GM12878 (cell line): ENCODE data around the gene TOE1. TPM values are rescaled to one million over a fixed set of nuclear protein-coding genes. Genes with fewer than 3 reads are reported as not detected.

Source experiments
- ATAC-seq: fragments of 200-7000 bp; cut with Tn5 transposase; 3 replicates; pipeline ENCODE4 v1.9.1; 2020; ENCODE audit warnings: mild to moderate bottlenecking, moderate library complexity
- BruUV-seq: library from RNA; stranded (reverse); fragments of 400-500 nt; replicated peaks from 2 replicates; lab custom pipeline; 2021; lab: Mats Ljungman, UMichigan
- CTCF ChIA-PET: fragments of 300-600 bp; sonication (Branson Sonifier 250); formaldehyde crosslinking; extraction: SDS; loops from one replicate; lab custom pipeline; 2021; ENCODE audit warnings: inconsistent platforms; lab: Yijun Ruan, JAX
- POLR2A ChIA-PET: fragments of 350-600 bp; formaldehyde crosslinking; extraction: SDS; loops from one replicate; lab custom pipeline; 2021; ENCODE audit warnings: inconsistent platforms; lab: Charles Lee
- RAD21 ChIA-PET: fragments of 300-600 bp; sonication (Branson Sonifier 250); formaldehyde crosslinking; loops from one replicate; lab custom pipeline; 2023; ENCODE audit warnings: antibody characterized with exemption; ENCODE audit not compliant: unreplicated experiment; lab: Charles Lee
- SMC1A ChIA-PET: fragments of 300-600 bp; sonication (Branson Sonifier 250); formaldehyde crosslinking; loops from one replicate; lab custom pipeline; 2023; ENCODE audit not compliant: unreplicated experiment, uncharacterized antibody; lab: Charles Lee
- DNase-seq: peaks from one replicate; pipeline ENCODE4 v3.0.0-alpha.2; 2011; ENCODE audit warnings: low read depth, low spot score
- FAIRE-seq: peaks from 3 replicates; lab custom pipeline; 2011; peaks lifted over from hg19 to GRCh38; lab: Jason Lieb, UNC
- H2AFZ ChIP-seq: 2 replicates; pipeline ENCODE4 v1.6.0; 2011; ENCODE audit warnings: low read depth, low read length, control low read depth; ENCODE audit not compliant: control insufficient read depth
- H3K27ac ChIP-seq: 2 replicates; pipeline ENCODE4 v1.5.1; 2011; ENCODE audit warnings: control low read depth; ENCODE audit not compliant: control insufficient read depth, insufficient read depth
- H3K27me3 ChIP-seq, 2 experiments: replicated peaks in 1 of 2; 2 replicates each; pipeline versions ENCODE4 v1.6.0 to v1.6.1; 2011; ENCODE audit warnings: low read length in 1 of 2; ENCODE audit not compliant: control insufficient read depth in 2 of 2, insufficient read depth in 2 of 2
- H3K36me3 ChIP-seq, 2 experiments: 2 replicates each; pipeline ENCODE4 v1.5.1; 2011; ENCODE audit warnings: low read length in 1 of 2; ENCODE audit not compliant: control insufficient read depth in 2 of 2, insufficient read depth in 2 of 2
- H3K4me1 ChIP-seq: 2 replicates; pipeline ENCODE4 v1.6.1; 2011; ENCODE audit warnings: mild to moderate bottlenecking, low read length, moderate library complexity, mixed read lengths; ENCODE audit not compliant: control insufficient read depth, insufficient read depth
- H3K4me2 ChIP-seq: 2 replicates; pipeline ENCODE4 v1.6.0; 2011; ENCODE audit warnings: control low read depth; ENCODE audit not compliant: control insufficient read depth, insufficient read depth
- H3K4me3 ChIP-seq: fragments of 200-600 bp; sonication (generic); 2 replicates; pipeline ENCODE4 v1.5.1; 2016
- H3K79me2 ChIP-seq: 2 replicates; pipeline ENCODE4 v1.6.0; 2011; ENCODE audit warnings: low read length; ENCODE audit not compliant: control insufficient read depth, insufficient read depth
- H3K9ac ChIP-seq: 2 replicates; pipeline ENCODE4 v1.8.0; 2011; ENCODE audit warnings: low read length, control low read depth, mixed read lengths; ENCODE audit not compliant: control insufficient read depth, insufficient read depth
- H3K9me3 ChIP-seq: replicated peaks from 3 replicates; pipeline ENCODE4 v1.5.1; 2011; ENCODE audit warnings: mild to moderate bottlenecking, low read length; ENCODE audit not compliant: control insufficient read depth, insufficient read depth
- H4K20me1 ChIP-seq: 2 replicates; pipeline ENCODE4 v1.6.0; 2011; ENCODE audit not compliant: control insufficient read depth, insufficient read depth
- EED ChIP-seq: sonication (generic); IDR thresholded peaks from 2 replicates; pipeline ENCODE4 v1.6.1; 2016; ENCODE audit warnings: antibody characterized with exemption, low read depth
- EZH2 ChIP-seq: IDR thresholded peaks from 2 replicates; pipeline ENCODE4 v1.6.1; 2012; ENCODE audit warnings: low read depth, mild to moderate bottlenecking, control low read depth, inconsistent platforms, low read length, borderline replicate concordance; ENCODE audit not compliant: control insufficient read depth
- IRF3 ChIP-seq: fragments of 450-650 bp; IDR thresholded peaks from 2 replicates; pipeline ENCODE4 v1.6.1; 2014; ENCODE audit warnings: mild to moderate bottlenecking
- NKRF ChIP-seq: fragments of 450-650 bp; conservative IDR thresholded peaks from 2 replicates; pipeline ENCODE4 v1.6.1; 2017; ENCODE audit warnings: mild to moderate bottlenecking, moderate library complexity
- NR2C1 ChIP-seq: fragments of 450-650 bp; IDR thresholded peaks from 2 replicates; pipeline ENCODE4 v1.6.1; 2017; ENCODE audit warnings: antibody characterized with exemption, mild to moderate bottlenecking, moderate library complexity
- NR2F1 ChIP-seq: fragments of 450-650 bp; conservative IDR thresholded peaks from 2 replicates; pipeline ENCODE4 v1.6.1; 2017; ENCODE audit warnings: mild to moderate bottlenecking
- RAD21 ChIP-seq: IDR thresholded peaks from 2 replicates; pipeline ENCODE4 v1.6.1; 2011; ENCODE audit warnings: mild to moderate bottlenecking, low read depth, low read length, moderate library complexity; ENCODE audit not compliant: insufficient read depth
- SP1 ChIP-seq: IDR thresholded peaks from one replicate; pipeline ENCODE4 v1.6.1; 2011; ENCODE audit warnings: low read depth, low read length
- WRNIP1 ChIP-seq: IDR thresholded peaks from 2 replicates; pipeline ENCODE4 v1.6.1; 2011; ENCODE audit warnings: low read depth, low read length, improper control_type of control experiment, borderline replicate concordance
- YY1 ChIP-seq: IDR thresholded peaks from 2 replicates; pipeline ENCODE4 v1.6.1; 2011; ENCODE audit warnings: low read depth, mild to moderate bottlenecking, low read length
- WGBS: methylation state at CpG from one replicate; pipeline ENCODE4 v1.1.6; 2016; ENCODE audit warnings: low lambda C conversion rate; ENCODE audit not compliant: insufficient replicate concordance, insufficient coverage; ENCODE audit errors: missing lambda C conversion rate; 5-methylcytosine and 5-hydroxymethylcytosine counted together
- in situ Hi-C: fragments of 300-500 bp; cut with MboI; formaldehyde crosslinking; loops from 9 replicates; pipeline ENCODE4 v1.14.3; 2018; ENCODE audit warnings: mixed read lengths
- intact Hi-C: fragments of 100-400 bp; cut with micrococcal nuclease; formaldehyde crosslinking; loops from one replicate; pipeline ENCODE4 v1.14.2; 2022; ENCODE audit not compliant: unreplicated experiment
- polyA plus RNA-seq, 11 experiments: library from polyadenylated mRNA; depleted of rRNA in 4 of 11; unstranded in 6 of 11; stranded (reverse) in 5 of 11; fragments of >200 nt; fragmentation: Nextera tagmentation in 4 of 11; fragmentation: Illumina TruSeq in 1 of 11; extraction: Ambion mirVana in 4 of 11; extraction: Trizol in 1 of 11; gene quantifications; 1 replicate in 1 of 11; 2 replicates in 10 of 11; pipeline versions ENCODE4 v1.2.1 to v1.2.3, GENCODE V29; 2011 to 2016; ENCODE audit warnings: inconsistent platforms in 2 of 11, missing spikeins in 2 of 11, low read depth in 1 of 11
- total RNA-seq, 4 experiments: library from RNA; depleted of rRNA in 3 of 4; stranded (reverse); fragments of >200 nt in 3 of 4; fragmentation: Illumina TruSeq in 1 of 4; extraction: Trizol in 1 of 4; gene quantifications; 2 replicates each; pipeline versions ENCODE4 v1.2.1 to v1.2.3, GENCODE V29; 2013 to 2021
- TF ChIP-seq, protein P1 (sequence below), 3 experiments: IDR thresholded peaks in 2 of 3; conservative IDR thresholded peaks in 1 of 3; 2 replicates each; pipeline ENCODE4 v1.5.1; 2011; ENCODE audit warnings: low read depth in 3 of 3, low read length in 3 of 3, mild to moderate bottlenecking in 3 of 3, control low read depth in 2 of 3, moderate library complexity in 2 of 3, inconsistent platforms in 1 of 3, mixed read lengths in 1 of 3; ENCODE audit not compliant: control insufficient read depth in 2 of 3, insufficient read depth in 1 of 3; ENCODE audit errors: extremely low read depth in 1 of 3
- TF ChIP-seq, protein P2 (sequence below): fragments of 450-650 bp; formaldehyde crosslinking; IDR thresholded peaks from 2 replicates; pipeline ENCODE4 v1.4.0; 2020; ENCODE audit warnings: mild to moderate bottlenecking, moderate library complexity
- TF ChIP-seq, protein P3 (sequence below): IDR thresholded peaks from 2 replicates; pipeline ENCODE4 v1.6.1; 2012; ENCODE audit warnings: low read depth, low read length, improper control_type of control experiment

Gene TOE1
- total and polyA plus RNA-seq, 10 of the 15 experiments (the other 5 are each of a cell fraction or from before 2014, with no cell fraction given): 22.7 to 38.0 (median 33.3) TPM

GRCh38 chr1:45317166-45317565 lies 22.8 kb upstream of the TOE1 start (continued):
- TF ChIP-seq, protein P1, sequence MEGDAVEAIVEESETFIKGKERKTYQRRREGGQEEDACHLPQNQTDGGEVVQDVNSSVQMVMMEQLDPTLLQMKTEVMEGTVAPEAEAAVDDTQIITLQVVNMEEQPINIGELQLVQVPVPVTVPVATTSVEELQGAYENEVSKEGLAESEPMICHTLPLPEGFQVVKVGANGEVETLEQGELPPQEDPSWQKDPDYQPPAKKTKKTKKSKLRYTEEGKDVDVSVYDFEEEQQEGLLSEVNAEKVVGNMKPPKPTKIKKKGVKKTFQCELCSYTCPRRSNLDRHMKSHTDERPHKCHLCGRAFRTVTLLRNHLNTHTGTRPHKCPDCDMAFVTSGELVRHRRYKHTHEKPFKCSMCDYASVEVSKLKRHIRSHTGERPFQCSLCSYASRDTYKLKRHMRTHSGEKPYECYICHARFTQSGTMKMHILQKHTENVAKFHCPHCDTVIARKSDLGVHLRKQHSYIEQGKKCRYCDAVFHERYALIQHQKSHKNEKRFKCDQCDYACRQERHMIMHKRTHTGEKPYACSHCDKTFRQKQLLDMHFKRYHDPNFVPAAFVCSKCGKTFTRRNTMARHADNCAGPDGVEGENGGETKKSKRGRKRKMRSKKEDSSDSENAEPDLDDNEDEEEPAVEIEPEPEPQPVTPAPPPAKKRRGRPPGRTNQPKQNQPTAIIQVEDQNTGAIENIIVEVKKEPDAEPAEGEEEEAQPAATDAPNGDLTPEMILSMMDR (IDR thresholded peaks at IDR 0.05 in 2 of 3, conservative IDR thresholded peaks at IDR 0.05 in 1 of 3; ENCODE audit: control insufficient read depth in 2 of 3, extremely low read depth in 1 of 3, insufficient read depth in 1 of 3, low read depth in 3 of 3, low read length in 3 of 3): no peak
- no peak for TF ChIP-seq EZH2

DNA sequence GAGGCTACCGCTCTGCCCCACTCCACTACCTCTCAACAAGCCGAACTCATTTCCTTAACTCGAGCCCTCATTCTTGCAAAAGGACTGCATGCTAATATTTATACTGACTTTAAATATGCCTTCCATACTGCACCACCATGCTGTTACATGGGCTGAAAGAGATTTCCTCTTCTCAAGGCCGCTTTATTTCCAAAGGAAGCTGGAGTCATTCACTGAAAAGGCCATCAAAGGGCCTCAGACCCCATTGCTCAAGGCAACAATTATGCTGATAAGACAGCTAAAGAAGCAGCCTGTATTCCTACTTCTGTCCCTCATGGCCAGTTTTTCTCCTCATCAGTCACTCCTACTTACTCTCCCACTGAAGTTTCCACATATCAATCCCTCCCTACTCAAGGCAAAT lies 20.2 kb upstream of the TOE1 start:
- Histone ChIP-seq H3K79me2 (no peaks in the 10 kb centered on the region), H3K4me1 (peaks cover 8% of the 10 kb centered on the region; the same call in 1 of the 2 replicates), H3K36me3 (no peaks in the 10 kb centered on the region), H3K27ac (no peak overlapping the region), H3K27me3 (no peaks in the 10 kb centered on the region), H3K4me3 (no peak overlapping the region), H2AFZ (no peak overlapping the region), H3K9ac (no peak overlapping the region), H3K4me2 (no peak overlapping the region), H4K20me1 (no peaks in the 10 kb centered on the region), H3K9me3 (no peaks in the 10 kb centered on the region; the same call in 2 of the 3 replicates)
- WGBS: 97% methylated on average over 4 of the region's 4 CpGs
- no TSS peak for BruUV-seq
- intact Hi-C loops: no loop called here
- POLR2A ChIA-PET: interaction anchor here (0.6 to 1.8 kb wide), 4 partner anchors 13 to 286 kb away, joined by 3 to 6 read pairs (median 4); partner anchors contain the start of genes MUTYH and TOE1
- DNase-seq (no peak), ATAC-seq (no peak), FAIRE-seq (no peak)
- RAD21 ChIA-PET: interaction anchor here (0.6 to 1.4 kb wide), 2 partner anchors 13 to 364 kb away, joined by 3 to 6 read pairs; no protein-coding TSS in a partner anchor
- SMC1A ChIA-PET: interaction anchor here (1.3 to 9.2 kb wide), 3 partner anchors 13 to 41 kb away, joined by 3 to 57 read pairs (median 17); partner anchors contain the start of genes MUTYH and TOE1
- CTCF ChIA-PET: interaction anchor here (1.4 kb wide), 1 partner anchor 7 kb away, joined by 4 read pairs; no protein-coding TSS in a partner anchor
- in situ Hi-C loops: no loop called here
- no peak for TF ChIP-seq NR2C1
- no peak for TF ChIP-seq RAD21
- TF ChIP-seq NR2F1: no peak
- TF ChIP-seq WRNIP1: no peak
- no peak for TF ChIP-seq SP1
- TF ChIP-seq, protein P2, sequence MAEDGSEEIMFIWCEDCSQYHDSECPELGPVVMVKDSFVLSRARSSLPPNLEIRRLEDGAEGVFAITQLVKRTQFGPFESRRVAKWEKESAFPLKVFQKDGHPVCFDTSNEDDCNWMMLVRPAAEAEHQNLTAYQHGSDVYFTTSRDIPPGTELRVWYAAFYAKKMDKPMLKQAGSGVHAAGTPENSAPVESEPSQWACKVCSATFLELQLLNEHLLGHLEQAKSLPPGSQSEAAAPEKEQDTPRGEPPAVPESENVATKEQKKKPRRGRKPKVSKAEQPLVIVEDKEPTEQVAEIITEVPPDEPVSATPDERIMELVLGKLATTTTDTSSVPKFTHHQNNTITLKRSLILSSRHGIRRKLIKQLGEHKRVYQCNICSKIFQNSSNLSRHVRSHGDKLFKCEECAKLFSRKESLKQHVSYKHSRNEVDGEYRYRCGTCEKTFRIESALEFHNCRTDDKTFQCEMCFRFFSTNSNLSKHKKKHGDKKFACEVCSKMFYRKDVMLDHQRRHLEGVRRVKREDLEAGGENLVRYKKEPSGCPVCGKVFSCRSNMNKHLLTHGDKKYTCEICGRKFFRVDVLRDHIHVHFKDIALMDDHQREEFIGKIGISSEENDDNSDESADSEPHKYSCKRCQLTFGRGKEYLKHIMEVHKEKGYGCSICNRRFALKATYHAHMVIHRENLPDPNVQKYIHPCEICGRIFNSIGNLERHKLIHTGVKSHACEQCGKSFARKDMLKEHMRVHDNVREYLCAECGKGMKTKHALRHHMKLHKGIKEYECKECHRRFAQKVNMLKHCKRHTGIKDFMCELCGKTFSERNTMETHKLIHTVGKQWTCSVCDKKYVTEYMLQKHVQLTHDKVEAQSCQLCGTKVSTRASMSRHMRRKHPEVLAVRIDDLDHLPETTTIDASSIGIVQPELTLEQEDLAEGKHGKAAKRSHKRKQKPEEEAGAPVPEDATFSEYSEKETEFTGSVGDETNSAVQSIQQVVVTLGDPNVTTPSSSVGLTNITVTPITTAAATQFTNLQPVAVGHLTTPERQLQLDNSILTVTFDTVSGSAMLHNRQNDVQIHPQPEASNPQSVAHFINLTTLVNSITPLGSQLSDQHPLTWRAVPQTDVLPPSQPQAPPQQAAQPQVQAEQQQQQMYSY: no peak
- no peak for TF ChIP-seq IRF3
- no peak for TF ChIP-seq NKRF
- TF ChIP-seq, protein P3, sequence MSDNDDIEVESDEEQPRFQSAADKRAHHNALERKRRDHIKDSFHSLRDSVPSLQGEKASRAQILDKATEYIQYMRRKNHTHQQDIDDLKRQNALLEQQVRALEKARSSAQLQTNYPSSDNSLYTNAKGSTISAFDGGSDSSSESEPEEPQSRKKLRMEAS: no peak
- no peak for TF ChIP-seq YY1
- TF ChIP-seq EED: no peak
